GM10847 (cell line): ENCODE data around the gene AOPEP.
A peak's percentile ranks its signal among the peaks of the same experiment; 100 is the strongest.

ENCODE experiments used
- POLR2A ChIP-seq: IDR thresholded peaks from 2 replicates; pipeline ENCODE4 v1.6.1; 2011; ENCODE audit not compliant: insufficient read length; ENCODE audit errors: extremely low read depth

The AOPEP gene, protein sequence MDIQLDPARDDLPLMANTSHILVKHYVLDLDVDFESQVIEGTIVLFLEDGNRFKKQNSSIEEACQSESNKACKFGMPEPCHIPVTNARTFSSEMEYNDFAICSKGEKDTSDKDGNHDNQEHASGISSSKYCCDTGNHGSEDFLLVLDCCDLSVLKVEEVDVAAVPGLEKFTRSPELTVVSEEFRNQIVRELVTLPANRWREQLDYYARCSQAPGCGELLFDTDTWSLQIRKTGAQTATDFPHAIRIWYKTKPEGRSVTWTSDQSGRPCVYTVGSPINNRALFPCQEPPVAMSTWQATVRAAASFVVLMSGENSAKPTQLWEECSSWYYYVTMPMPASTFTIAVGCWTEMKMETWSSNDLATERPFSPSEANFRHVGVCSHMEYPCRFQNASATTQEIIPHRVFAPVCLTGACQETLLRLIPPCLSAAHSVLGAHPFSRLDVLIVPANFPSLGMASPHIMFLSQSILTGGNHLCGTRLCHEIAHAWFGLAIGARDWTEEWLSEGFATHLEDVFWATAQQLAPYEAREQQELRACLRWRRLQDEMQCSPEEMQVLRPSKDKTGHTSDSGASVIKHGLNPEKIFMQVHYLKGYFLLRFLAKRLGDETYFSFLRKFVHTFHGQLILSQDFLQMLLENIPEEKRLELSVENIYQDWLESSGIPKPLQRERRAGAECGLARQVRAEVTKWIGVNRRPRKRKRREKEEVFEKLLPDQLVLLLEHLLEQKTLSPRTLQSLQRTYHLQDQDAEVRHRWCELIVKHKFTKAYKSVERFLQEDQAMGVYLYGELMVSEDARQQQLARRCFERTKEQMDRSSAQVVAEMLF

GRCh38 chr9:94726495-94727191, at the start of gene AOPEP:
AOPEP (plus strand) TSS chr9:94726699; CDS start chr9:94759784, 33,085 bp downstream.
- peak; percentile 67 for TF ChIP-seq POLR2A

DNA sequence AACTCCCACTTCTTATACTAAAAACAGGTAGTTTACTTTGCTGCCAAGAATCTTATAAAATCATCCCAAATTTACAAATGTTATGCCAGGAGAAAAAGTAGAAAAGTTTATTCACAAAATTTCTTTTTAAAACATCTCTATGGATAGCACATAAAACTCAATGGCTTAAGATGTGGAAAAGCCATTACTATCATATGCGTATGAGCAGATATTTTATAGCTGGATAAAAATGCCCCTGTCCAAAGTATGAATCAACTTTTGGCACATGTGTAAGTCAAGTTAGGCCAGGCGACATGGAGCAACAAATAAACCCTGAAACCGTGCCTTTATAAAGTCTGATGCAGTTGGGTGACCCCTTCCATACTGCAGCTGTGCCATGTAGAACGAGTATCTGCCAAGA, 48.6 kb upstream of the AOPEP start:
- no peak for TF ChIP-seq POLR2A

GRCh38 chr9:94679587-94679986, 46.9 kb upstream of the AOPEP start:
- no peak for TF ChIP-seq POLR2A

DNA sequence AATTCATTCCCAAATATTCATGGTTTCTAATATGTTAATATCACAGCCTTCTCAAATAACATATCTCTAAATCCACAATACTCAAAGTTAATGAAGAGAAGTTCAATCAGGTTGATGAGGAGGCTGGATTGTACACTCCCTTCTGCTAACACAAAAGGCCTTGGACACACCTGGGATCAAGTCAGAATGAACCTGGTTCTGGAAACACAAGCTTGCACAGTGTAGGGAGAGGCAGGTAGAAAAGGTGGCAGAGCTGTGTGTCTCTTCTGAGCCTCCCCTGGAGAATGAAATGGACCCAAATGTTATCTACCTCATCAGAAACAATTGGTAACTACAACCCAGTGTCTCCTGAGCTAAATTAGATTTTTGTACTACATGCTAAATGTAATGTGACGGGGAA, 46.5 kb upstream of the AOPEP start:
- no peak for TF ChIP-seq POLR2A

- TF ChIP-seq POLR2A: no peak
These were observed 45.9 kb upstream of the AOPEP start for GRCh38 chr9:94680621-94681020.

DNA sequence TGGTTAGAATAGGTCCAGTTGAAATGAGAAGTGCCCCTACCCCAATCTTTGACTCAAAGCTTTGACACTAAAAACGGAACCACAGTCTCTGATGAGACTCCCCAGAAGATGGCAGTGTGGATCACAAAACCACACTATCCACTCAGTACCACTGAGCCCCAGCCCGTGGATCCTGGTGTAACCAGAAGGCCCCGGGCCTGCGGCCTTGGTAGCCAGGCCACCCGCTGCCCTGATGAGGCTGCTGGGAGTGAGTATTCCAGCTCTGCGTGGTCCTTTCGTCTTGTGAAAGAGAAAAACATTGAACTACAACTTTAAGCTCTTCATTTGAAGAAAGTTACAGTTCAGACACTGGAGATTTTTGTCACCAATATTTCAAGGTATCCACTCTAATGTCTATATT, 45.0 kb upstream of the AOPEP start:
- TF ChIP-seq POLR2A: no peak

- TF ChIP-seq POLR2A: no peak
These were observed 41.1 kb upstream of the AOPEP start for GRCh38 chr9:94685359-94685758.

- TF ChIP-seq POLR2A: no peak
These were observed 39.0 kb upstream of the AOPEP start for GRCh38 chr9:94687451-94687850.

- TF ChIP-seq POLR2A: no peak
These were observed 36.2 kb upstream of the AOPEP start for GRCh38 chr9:94690344-94690743.

DNA sequence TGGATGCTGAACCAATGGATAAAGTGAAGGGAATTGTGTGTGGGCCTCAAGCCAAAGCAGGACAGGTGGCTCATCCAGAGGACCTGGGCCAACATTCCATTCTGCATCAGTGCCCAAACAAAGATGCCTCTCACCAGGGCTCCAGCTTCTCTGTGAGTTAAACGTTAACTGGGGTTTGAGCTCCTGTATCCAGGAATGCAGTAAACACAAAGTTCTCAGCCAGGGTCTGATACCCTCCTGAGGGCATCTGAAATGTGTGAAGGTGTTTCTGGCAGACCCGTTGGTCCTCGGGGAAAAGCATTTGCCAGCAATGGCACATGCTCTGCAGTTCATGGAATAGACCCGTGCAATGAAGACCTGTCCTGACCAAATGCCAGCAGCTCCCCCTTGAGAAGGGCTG, 33.9 kb upstream of the AOPEP start:
- TF ChIP-seq POLR2A: no peak

DNA sequence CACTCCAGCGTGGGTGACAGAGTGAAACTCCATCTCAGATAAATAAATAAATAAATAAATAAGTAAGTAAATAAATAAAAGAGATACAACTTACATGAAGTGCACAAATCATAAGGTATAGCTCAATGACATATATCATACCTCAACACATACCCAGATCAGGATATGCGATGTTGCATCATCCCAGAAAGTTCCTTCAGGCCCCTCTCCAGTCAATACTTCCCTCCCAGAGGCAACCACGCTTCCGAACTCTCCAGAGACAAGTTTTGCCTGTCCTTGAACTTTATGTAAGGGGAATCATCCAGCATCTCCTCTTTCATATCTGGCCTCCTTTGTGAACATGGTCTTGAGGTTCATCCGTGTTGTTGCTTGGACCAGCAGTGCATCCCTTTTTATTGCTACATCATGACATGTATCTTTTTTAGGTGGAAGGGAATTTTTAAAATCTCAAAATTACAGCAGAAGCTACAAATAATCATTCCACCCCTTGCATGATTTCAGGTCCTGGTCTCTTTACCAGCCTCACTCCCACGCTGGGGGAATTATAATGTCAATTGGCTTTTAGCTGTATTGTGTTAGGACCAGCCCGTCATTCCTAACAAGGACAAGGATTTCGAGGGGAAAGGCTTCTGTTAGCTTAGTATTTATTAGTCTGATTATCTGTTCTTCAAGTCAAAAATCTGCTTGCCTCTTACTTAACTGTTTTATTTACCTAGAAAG, 32.9 kb upstream of the AOPEP start:
- no peak for TF ChIP-seq POLR2A

DNA sequence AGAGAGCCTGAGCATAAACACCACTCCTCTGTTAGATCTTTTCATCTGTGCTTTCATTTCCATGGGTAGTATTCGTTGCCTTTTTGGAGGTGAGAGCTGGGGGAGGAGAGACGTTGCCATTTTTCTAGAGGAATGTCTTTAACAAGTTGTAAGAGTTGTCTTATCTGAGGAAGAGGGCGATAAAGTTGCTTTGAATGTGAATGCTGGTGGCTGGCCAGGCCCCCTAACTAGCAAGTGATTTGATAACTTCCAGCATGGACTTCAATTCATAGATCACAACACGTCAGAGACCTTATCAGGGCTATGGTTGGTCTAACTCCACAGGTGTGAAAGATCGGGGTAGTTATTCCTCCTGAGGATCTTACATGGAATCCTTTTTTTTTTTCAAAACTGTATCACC, 30.0 kb upstream of the AOPEP start:
- no peak for TF ChIP-seq POLR2A

DNA sequence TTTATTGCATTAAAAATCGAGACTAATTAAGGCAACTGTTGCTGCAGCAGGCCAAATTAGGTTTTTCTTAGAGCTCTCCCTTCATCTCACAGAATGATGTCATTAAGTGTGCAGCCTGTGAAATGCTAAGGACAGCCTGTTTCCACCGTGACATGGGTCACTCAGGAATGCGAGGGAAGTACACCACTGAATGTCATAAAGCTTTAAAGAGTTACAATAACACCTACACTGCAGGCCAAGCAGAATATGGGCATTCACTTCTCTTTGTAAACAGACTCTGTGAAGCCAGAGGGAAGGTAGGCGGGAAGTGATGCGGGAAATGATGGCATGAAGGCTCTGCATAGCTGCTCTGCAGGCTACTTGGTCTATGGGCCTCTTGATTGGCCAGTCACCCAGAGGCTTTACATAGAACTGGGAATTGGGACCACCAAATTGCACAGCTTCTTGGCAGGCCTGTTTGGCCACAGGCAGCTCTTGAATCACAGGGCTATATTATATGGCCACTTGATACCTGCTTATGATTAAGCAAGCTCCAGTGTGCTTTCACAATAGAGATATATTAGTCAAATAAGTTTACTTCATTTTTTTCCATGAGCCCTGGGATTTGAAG, 28.4 kb upstream of the AOPEP start:
- no peak for TF ChIP-seq POLR2A

DNA sequence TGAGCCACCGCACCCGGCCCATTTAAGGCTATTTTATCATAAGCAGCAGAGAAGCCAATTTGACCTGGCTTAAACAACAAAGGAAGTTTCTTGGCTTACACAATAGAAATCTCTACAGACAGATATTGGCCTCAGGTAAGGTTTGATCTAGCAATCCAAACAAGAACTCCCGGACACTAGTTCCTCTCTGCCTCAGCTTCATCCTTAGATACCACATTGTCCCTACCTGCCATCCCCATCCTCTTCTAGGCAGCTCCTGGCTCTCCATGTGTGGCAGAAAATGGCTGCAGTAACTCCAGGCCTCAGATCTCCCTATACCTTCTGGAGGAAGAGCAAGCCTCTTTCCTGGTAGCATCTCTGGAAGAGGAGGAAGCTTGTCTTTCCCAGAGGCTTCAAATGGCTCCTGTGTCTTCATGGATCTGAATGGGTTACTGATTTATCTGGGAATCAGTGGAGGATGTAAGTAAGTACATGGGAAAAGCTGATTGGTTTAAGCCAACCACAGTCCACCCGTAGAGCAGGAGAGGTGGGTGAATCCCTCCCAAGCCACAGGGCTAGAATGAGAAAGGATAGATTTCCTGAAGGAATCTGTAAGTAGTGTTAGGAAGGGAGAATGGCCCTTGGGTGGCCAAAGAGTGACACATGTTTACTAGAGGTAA, 26.7 kb upstream of the AOPEP start:
- no peak for TF ChIP-seq POLR2A
